ENCODE results near the gene PTPRR. TPM values are rescaled to one million over a fixed set of nuclear protein-coding genes. Genes with fewer than 3 reads are reported as not detected.

Gene PTPRR
- total RNA-seq, 2 experiments from 2014 or later: not detected

DNA sequence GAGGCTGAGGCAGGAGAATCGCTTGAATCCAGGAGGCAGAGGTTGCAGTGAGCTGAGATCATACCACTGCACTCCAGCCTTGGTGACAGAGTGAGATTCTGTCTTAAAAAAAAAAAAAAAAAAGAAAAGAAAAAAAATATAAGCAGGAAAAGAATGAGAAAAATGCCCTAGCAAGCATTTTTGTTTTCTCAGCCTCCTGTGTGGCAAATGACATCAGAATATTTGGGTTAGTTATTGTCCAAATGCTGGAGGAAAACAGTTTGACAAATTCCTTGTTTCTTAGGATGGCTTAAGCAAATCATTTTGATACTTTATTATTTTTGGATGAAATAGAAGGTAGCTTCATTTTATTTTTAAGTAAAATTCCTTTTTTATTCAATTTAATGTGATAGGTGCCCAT, 7.5 kb upstream of the PTPRR start:
- Histone ChIP-seq H2AFZ (ENCODE audit: low read length) (no peak overlapping the region), H4K20me1 (ENCODE audit: insufficient read depth, low read length) (no peaks in the 10 kb centered on the region), H3K9me2 (ENCODE audit: insufficient read depth, low read length) (no peaks in the 10 kb centered on the region), H3K4me3 (ENCODE audit: low read depth, low read length, poor library complexity, severe bottlenecking) (no peak overlapping the region), H3K4me1 (ENCODE audit: insufficient read depth, low read length, poor library complexity, severe bottlenecking) (no peaks in the 10 kb centered on the region), H3K27ac (ENCODE audit: low read depth, low read length, poor library complexity, severe bottlenecking) (no peak overlapping the region), H3K4me2 (ENCODE audit: low read length) (no peak overlapping the region), H3K9me3 (ENCODE audit: low read length) (no peaks in the 10 kb centered on the region), H3K36me3 (ENCODE audit: insufficient read depth, low read length) (no peaks in the 10 kb centered on the region), H3K79me2 (ENCODE audit: insufficient read depth, low read depth, low read length) (no peaks in the 10 kb centered on the region)
- BruUV-seq (replicated peaks): no TSS peak
- TF ChIP-seq CTCF (conservative IDR thresholded peaks at IDR 0.05; ENCODE audit: low read length) (no peak), EZH2phosphoT487 (IDR thresholded peaks at IDR 0.05; ENCODE audit: borderline replicate concordance, low read depth, low read length) (no peak)
- ChIA-PET CTCF (ENCODE audit: unreplicated experiment) (no interaction called here), POLR2A (no interaction called here)
- intact Hi-C loops (cut with micrococcal nuclease; ENCODE audit: unreplicated experiment): no loop called here
- no peak for DNase-seq (ENCODE audit: low spot score)

GRCh38 chr12:70927356-70927755, 6.8 kb upstream of the PTPRR start:
- no peak for DNase-seq (ENCODE audit: low spot score)
- no peaks in the 10 kb centered on the region for H3K9me2 ChIP-seq (ENCODE audit: insufficient read depth, low read length)
- no peak overlapping the region for H2AFZ ChIP-seq (ENCODE audit: low read length)
- intact Hi-C loops (cut with micrococcal nuclease; ENCODE audit: unreplicated experiment): no loop called here
- H3K4me1 ChIP-seq (ENCODE audit: insufficient read depth, low read length, poor library complexity, severe bottlenecking): no peaks in the 10 kb centered on the region
- TF ChIP-seq CTCF (conservative IDR thresholded peaks at IDR 0.05; ENCODE audit: low read length): no peak
- no peak for TF ChIP-seq EZH2phosphoT487 (IDR thresholded peaks at IDR 0.05; ENCODE audit: borderline replicate concordance, low read depth, low read length)
- no peak overlapping the region for H3K4me3 ChIP-seq (ENCODE audit: low read depth, low read length, poor library complexity, severe bottlenecking)
- H3K36me3 ChIP-seq (ENCODE audit: insufficient read depth, low read length): no peaks in the 10 kb centered on the region
- no peaks in the 10 kb centered on the region for H4K20me1 ChIP-seq (ENCODE audit: insufficient read depth, low read length)
- H3K79me2 ChIP-seq (ENCODE audit: insufficient read depth, low read depth, low read length): no peaks in the 10 kb centered on the region
- ChIA-PET CTCF (ENCODE audit: unreplicated experiment) (no interaction called here), POLR2A (no interaction called here)
- BruUV-seq (replicated peaks): no TSS peak
- no peak overlapping the region for H3K4me2 ChIP-seq (ENCODE audit: low read length)
- H3K9me3 ChIP-seq (ENCODE audit: low read length): no peaks in the 10 kb centered on the region
- H3K27ac ChIP-seq (ENCODE audit: low read depth, low read length, poor library complexity, severe bottlenecking): no peak overlapping the region

DNA sequence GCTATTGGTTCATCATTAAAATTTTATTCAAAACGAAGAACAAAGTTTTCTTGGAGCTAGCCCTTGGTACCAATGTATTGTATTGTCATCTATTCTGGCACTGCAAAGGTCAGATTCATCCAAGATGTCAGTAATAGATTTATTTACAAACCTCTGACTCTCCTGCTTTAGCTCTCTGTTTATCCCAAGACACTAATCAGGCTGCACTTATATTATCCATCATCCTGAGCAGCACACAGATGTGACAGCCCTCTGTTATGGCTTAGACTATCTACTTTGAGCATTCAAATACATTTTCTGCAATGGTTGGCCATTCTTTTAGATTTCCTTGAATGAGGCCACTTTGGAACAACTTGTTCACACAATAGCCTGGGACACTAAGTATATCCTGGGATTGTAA, 5.0 kb upstream of the PTPRR start:
- no peaks in the 10 kb centered on the region for H3K4me1 ChIP-seq (ENCODE audit: insufficient read depth, low read length, poor library complexity, severe bottlenecking)
- DNase-seq (ENCODE audit: low spot score): no peak
- no peak overlapping the region for H2AFZ ChIP-seq (ENCODE audit: low read length)
- CTCF ChIA-PET (ENCODE audit: unreplicated experiment): no interaction called here
- BruUV-seq (replicated peaks): no TSS peak
- H3K4me3 ChIP-seq (ENCODE audit: low read depth, low read length, poor library complexity, severe bottlenecking): no peak overlapping the region
- POLR2A ChIA-PET: interaction anchor here (0.6 kb wide), 1 partner anchor 29 kb away, joined by 4 read pairs; no protein-coding TSS in a partner anchor
- H3K9me2 ChIP-seq (ENCODE audit: insufficient read depth, low read length): no peaks in the 10 kb centered on the region
- H4K20me1 ChIP-seq (ENCODE audit: insufficient read depth, low read length): no peaks in the 10 kb centered on the region
- no peaks in the 10 kb centered on the region for H3K36me3 ChIP-seq (ENCODE audit: insufficient read depth, low read length)
- TF ChIP-seq CTCF (conservative IDR thresholded peaks at IDR 0.05; ENCODE audit: low read length) (no peak), EZH2phosphoT487 (IDR thresholded peaks at IDR 0.05; ENCODE audit: borderline replicate concordance, low read depth, low read length) (no peak)
- intact Hi-C loops (cut with micrococcal nuclease; ENCODE audit: unreplicated experiment): no loop called here
- H3K79me2 ChIP-seq (ENCODE audit: insufficient read depth, low read depth, low read length): no peaks in the 10 kb centered on the region
- H3K4me2 ChIP-seq (ENCODE audit: low read length): no peak overlapping the region
- H3K27ac ChIP-seq (ENCODE audit: low read depth, low read length, poor library complexity, severe bottlenecking): no peak overlapping the region
- no peaks in the 10 kb centered on the region for H3K9me3 ChIP-seq (ENCODE audit: low read length)
